SJSA1 (cell line): ENCODE results near the gene SASH1. TPM values are rescaled to one million over a fixed set of nuclear protein-coding genes. Genes with fewer than 3 reads are reported as not detected.
A peak's percentile ranks its signal among the peaks of the same experiment; 100 is the strongest.

Source experiments
- DNase-seq, 2 experiments: peaks; one replicate each; pipeline ENCODE4 v3.0.0-alpha.2; 2015 to 2020; ENCODE audit warnings: low spot score in 2 of 2, low read depth in 1 of 2
- H3K27ac ChIP-seq: fragments of 250-450 bp; sonication (Bioruptor Pico); 2 replicates; pipeline ENCODE4 v1.5.1; 2020; ENCODE audit warnings: mild to moderate bottlenecking, moderate library complexity
- H3K27me3 ChIP-seq: fragments of 250-450 bp; sonication (Bioruptor Pico); replicated peaks from 2 replicates; pipeline ENCODE4 v1.5.1; 2020; ENCODE audit warnings: mild to moderate bottlenecking, moderate library complexity
- H3K36me3 ChIP-seq: fragments of 250-450 bp; sonication (Bioruptor Pico); 2 replicates; pipeline ENCODE4 v1.5.1; 2020; ENCODE audit warnings: mild to moderate bottlenecking
- H3K4me1 ChIP-seq: fragments of 250-450 bp; sonication (Bioruptor Pico); replicated peaks from 2 replicates; pipeline ENCODE4 v1.6.1; 2021; ENCODE audit warnings: mild to moderate bottlenecking
- H3K4me3 ChIP-seq: fragments of 250-450 bp; sonication (Bioruptor Pico); 2 replicates; pipeline ENCODE4 v1.5.1; 2020; ENCODE audit warnings: mild to moderate bottlenecking
- H3K9me3 ChIP-seq: fragments of 250-450 bp; sonication (Bioruptor Pico); replicated peaks from 2 replicates; pipeline ENCODE4 v1.5.1; 2020; ENCODE audit warnings: mild to moderate bottlenecking
- total RNA-seq: library from RNA; depleted of rRNA; stranded (reverse); fragments of >200 nt; shearing (Covaris generic); gene quantifications from 2 replicates; pipeline ENCODE4 v1.2.3, GENCODE V29; 2014

SASH1 gene
- total RNA-seq, 1 experiment from 2014 or later, result 10.4 TPM

DNA sequence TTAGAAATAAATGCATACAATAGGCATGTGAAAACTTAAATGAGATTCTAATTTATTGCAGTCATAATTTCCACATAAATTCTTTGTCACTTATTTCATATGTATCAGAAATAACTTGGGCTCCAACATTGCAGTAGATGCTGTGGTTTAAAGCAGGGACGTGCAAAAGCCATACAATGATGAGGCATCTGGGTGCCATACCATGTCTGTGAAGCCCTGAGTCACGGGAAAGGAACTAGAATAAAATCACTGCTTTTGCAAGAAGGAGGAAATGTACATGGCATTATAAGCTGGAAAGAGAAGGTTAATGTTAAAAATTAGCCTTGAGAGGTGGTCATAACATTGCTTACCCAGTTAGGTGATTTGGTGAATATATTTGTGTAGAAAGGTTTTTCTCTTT is 180.4 kb downstream of the SASH1 start:
- no peak overlapping the region for H3K4me3 ChIP-seq
- no peaks in the 10 kb centered on the region for H3K9me3 ChIP-seq
- peak overlapping the region; percentile 52 for H3K27ac ChIP-seq
- peak in 1 of 2 experiments; percentile 37 for DNase-seq
- no peaks in the 10 kb centered on the region for H3K36me3 ChIP-seq
- H3K4me1 ChIP-seq, result peaks cover 47% of the 10 kb centered on the region
- no peaks in the 10 kb centered on the region for H3K27me3 ChIP-seq

DNA sequence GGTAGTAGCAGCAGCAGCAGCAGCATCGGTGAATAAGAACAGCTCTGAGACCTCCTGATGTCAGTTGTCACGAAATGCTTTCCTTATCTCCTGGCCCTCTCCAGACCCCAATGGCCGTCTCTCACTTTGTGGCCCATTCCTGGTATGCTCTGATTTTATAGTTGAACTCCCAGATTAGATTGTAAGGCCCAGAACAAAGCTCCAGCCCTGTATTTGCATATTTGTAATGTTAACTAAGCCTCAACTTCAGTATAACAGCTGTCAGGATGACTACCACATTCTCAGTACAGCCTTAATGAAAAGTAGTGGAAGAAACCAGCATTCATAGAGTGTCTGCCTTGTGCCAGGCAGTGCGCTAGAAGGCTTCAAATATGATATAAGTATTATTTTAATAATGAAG is 180.9 kb downstream of the SASH1 start:
- peaks cover 50% of the 10 kb centered on the region for H3K4me1 ChIP-seq
- no peaks in the 10 kb centered on the region for H3K9me3 ChIP-seq
- no peaks in the 10 kb centered on the region for H3K36me3 ChIP-seq
- H3K27me3 ChIP-seq, result no peaks in the 10 kb centered on the region
- no peak overlapping the region for H3K4me3 ChIP-seq
- peak overlapping the region; percentile 52 for H3K27ac ChIP-seq
- peak in 1 of 2 experiments; percentile 12 for DNase-seq

GRCh38 chr6:148524471-148524882 is 181.8 kb downstream of the SASH1 start:
- Histone ChIP-seq H3K36me3 (no peaks in the 10 kb centered on the region), H3K9me3 (no peaks in the 10 kb centered on the region), H3K4me1 (peaks cover 51% of the 10 kb centered on the region), H3K27ac (peak overlapping the region; percentile 96), H3K4me3 (peak overlapping the region; percentile 27), H3K27me3 (no peaks in the 10 kb centered on the region)
- DNase-seq, result no peak

GRCh38 chr6:148524976-148525375 is 182.3 kb downstream of the SASH1 start:
- peak overlapping the region; percentile 96 for H3K27ac ChIP-seq
- H3K4me3 ChIP-seq, result peak overlapping the region; percentile 27
- H3K27me3 ChIP-seq, result no peaks in the 10 kb centered on the region
- peaks cover 54% of the 10 kb centered on the region for H3K4me1 ChIP-seq
- H3K36me3 ChIP-seq, result no peaks in the 10 kb centered on the region
- DNase-seq, result peak in 1 of 2 experiments; percentile 83
- H3K9me3 ChIP-seq, result no peaks in the 10 kb centered on the region

GRCh38 chr6:148525453-148525852 is 182.8 kb downstream of the SASH1 start:
- H3K4me1 ChIP-seq, result peaks cover 57% of the 10 kb centered on the region

GRCh38 chr6:148526145-148526544 is 183.5 kb downstream of the SASH1 start:
- H3K27ac ChIP-seq, result no peak overlapping the region
- H3K27me3 ChIP-seq, result no peaks in the 10 kb centered on the region
- no peaks in the 10 kb centered on the region for H3K36me3 ChIP-seq
- H3K4me3 ChIP-seq, result no peak overlapping the region
- no peak for DNase-seq
- H3K4me1 ChIP-seq, result peaks cover 57% of the 10 kb centered on the region
- no peaks in the 10 kb centered on the region for H3K9me3 ChIP-seq

More at GRCh38 chr6:148525453-148525852, 182.8 kb downstream of the SASH1 start:
- no peaks in the 10 kb centered on the region for H3K36me3 ChIP-seq
- no peaks in the 10 kb centered on the region for H3K9me3 ChIP-seq
- peak overlapping the region; percentile 27 for H3K4me3 ChIP-seq
- H3K27me3 ChIP-seq, result no peaks in the 10 kb centered on the region
- H3K27ac ChIP-seq, result peak overlapping the region; percentile 96
- DNase-seq, result peak; percentile 67 to 77

DNA sequence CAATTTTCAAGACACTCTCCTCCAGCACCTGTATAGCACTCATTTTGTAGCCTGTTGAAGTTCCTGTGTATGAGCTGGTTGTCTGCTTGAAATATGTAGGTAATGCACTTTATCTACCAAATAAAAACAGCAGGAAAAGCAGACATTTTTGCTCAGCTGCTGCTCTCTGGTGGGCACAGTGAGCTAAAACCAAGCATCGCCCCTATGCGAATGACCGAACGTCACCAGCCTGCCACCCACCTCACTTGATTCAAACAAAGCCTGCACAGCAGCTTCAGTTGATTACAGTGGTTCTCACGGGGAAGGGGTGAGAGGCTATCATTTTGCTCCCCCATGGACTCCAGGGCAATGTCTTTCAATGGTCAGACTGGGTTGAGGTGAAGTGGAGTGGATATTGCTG is 185.7 kb downstream of the SASH1 start:
- H3K4me1 ChIP-seq, result peaks cover 44% of the 10 kb centered on the region
- no peaks in the 10 kb centered on the region for H3K27me3 ChIP-seq
- H3K9me3 ChIP-seq, result no peaks in the 10 kb centered on the region
- peak overlapping the region; percentile 15; the same call in 1 of the 2 replicates for H3K27ac ChIP-seq
- H3K4me3 ChIP-seq, result no peak overlapping the region
- peak in 1 of 2 experiments; percentile 50 for DNase-seq
- peaks cover 5% of the 10 kb centered on the region for H3K36me3 ChIP-seq

DNA sequence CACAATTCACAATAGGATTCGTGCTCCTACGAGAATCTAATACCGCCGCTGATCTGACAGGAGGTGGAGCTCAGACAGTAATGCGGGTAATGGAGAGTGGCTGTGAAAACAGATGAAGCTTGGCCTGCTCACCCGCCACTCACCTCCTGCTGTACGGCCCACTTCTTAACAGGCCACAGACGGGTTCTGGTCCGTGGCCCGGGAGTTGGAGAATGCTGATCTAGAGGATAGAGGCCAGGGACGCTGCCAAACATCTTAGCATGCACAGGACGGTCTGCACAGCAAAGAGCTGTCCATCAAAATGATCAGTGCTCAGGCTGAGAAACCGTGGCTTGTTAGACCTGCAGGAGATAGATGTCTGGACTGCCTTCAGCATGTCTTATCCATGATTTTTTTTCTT is 186.4 kb downstream of the SASH1 start:
- H3K9me3 ChIP-seq, result no peaks in the 10 kb centered on the region
- H3K27ac ChIP-seq, result 0 out of 2 replicates have a peak overlapping the region, but pooled peaks have one; percentile 93
- H3K36me3 ChIP-seq, result peaks cover 8% of the 10 kb centered on the region
- no peaks in the 10 kb centered on the region for H3K27me3 ChIP-seq
- H3K4me3 ChIP-seq, result no peak overlapping the region
- peaks cover 39% of the 10 kb centered on the region for H3K4me1 ChIP-seq
- DNase-seq, result no peak

GRCh38 chr6:148530394-148530953 is 187.8 kb downstream of the SASH1 start:
- peaks cover 29% of the 10 kb centered on the region for H3K4me1 ChIP-seq

DNA sequence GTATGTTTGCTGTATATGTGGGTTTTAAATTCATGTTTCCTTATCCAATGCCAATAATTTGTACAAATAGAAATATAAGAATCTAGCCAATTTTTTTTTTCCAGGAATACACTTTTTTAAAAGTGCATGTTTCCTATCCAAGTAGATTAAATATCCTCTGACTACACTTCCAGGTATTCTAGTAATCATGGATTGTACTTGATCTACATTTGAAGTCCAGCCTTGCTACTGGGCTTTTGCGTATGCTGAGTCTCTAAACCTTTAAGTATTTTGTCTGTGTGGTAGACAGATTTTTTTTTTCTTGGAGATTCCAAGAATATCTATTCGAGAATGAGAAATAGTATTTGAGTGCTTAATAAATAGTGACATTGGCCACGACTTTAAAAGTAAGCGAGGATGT is 188.3 kb downstream of the SASH1 start:
- H3K4me3 ChIP-seq, result peak overlapping the region; percentile 17
- no peaks in the 10 kb centered on the region for H3K9me3 ChIP-seq
- no peaks in the 10 kb centered on the region for H3K27me3 ChIP-seq
- peak overlapping the region; percentile 93 for H3K27ac ChIP-seq
- H3K4me1 ChIP-seq, result peaks cover 31% of the 10 kb centered on the region
- DNase-seq, result no peak
- H3K36me3 ChIP-seq, result peaks cover 23% of the 10 kb centered on the region

More at GRCh38 chr6:148530394-148530953, 187.8 kb downstream of the SASH1 start:
- peaks cover 19% of the 10 kb centered on the region for H3K36me3 ChIP-seq
- H3K27me3 ChIP-seq, result no peaks in the 10 kb centered on the region
- H3K4me3 ChIP-seq, result peak overlapping the region; percentile 17
- no peaks in the 10 kb centered on the region for H3K9me3 ChIP-seq
- peak; percentile 73 to 85 for DNase-seq
- H3K27ac ChIP-seq, result peak overlapping the region; percentile 93

DNA sequence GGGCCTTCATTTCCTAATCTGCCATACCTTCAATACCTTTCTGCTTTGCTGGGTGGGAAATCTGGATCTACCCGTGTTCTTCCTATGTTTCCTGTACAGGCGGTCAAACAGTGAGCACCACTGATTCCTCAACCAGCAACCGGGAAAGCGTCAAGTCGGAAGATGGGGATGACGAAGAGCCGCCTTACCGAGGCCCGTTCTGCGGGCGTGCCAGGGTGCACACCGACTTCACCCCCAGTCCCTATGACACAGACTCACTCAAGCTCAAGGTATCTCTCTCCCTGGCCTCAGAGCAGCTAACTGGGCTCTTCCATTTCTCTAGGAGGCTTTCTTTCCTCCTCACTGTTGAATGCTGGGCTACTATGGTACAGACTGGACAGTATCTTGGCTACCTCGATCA is 190.1 kb downstream of the SASH1 start:
- Histone ChIP-seq H3K4me3 (no peak overlapping the region), H3K9me3 (no peaks in the 10 kb centered on the region), H3K27ac (no peak overlapping the region), H3K27me3 (no peaks in the 10 kb centered on the region), H3K36me3 (peaks cover 31% of the 10 kb centered on the region), H3K4me1 (peaks cover 45% of the 10 kb centered on the region)
- DNase-seq, result no peak

GRCh38 chr6:148533309-148534107 is 190.9 kb downstream of the SASH1 start:
- no peak for DNase-seq
- Histone ChIP-seq H3K4me3 (no peak overlapping the region), H3K36me3 (peaks cover 31% of the 10 kb centered on the region), H3K9me3 (no peaks in the 10 kb centered on the region), H3K4me1 (peaks cover 50% of the 10 kb centered on the region), H3K27me3 (no peaks in the 10 kb centered on the region), H3K27ac (no peak overlapping the region)

- H3K27ac ChIP-seq, result no peak overlapping the region; the same call in 1 of the 2 replicates
- peaks cover 31% of the 10 kb centered on the region for H3K36me3 ChIP-seq
Observed at GRCh38 chr6:148534871-148535270, 192.2 kb downstream of the SASH1 start.

DNA sequence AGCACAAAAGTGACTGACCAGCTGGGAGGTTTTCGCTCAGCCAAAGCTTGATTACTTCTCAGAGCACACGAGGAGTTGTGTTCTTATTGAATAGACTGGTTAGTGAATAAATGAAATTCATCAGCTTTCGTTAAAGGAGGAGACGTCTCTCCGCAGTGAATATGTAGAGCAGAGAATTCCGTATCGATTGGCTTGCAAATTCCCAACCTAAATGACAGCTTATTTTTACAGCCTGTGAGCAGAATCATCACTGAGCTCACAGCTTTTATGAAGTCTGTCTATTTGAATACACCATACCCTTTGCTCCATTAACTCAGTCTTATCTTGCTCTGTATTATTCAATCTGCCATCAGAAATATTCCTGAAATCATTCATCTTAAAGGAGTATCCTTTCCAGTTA is 192.7 kb downstream of the SASH1 start:
- Histone ChIP-seq H3K4me1 (peaks cover 50% of the 10 kb centered on the region), H3K27ac (peak overlapping the region; percentile 34), H3K36me3 (peaks cover 32% of the 10 kb centered on the region), H3K9me3 (no peaks in the 10 kb centered on the region), H3K4me3 (no peak overlapping the region), H3K27me3 (no peaks in the 10 kb centered on the region)
- DNase-seq, result no peak

More at GRCh38 chr6:148534871-148535270, 192.2 kb downstream of the SASH1 start:
- Histone ChIP-seq H3K4me1 (peaks cover 54% of the 10 kb centered on the region), H3K4me3 (no peak overlapping the region), H3K27me3 (no peaks in the 10 kb centered on the region), H3K9me3 (no peaks in the 10 kb centered on the region)
- DNase-seq, result no peak
